DOHH2 (cell line): Measurements from ENCODE around the gene SNRK.

ENCODE experiments used
- EZH2phosphoT487 ChIP-seq: fragments of 200-600 bp; sonication (generic); IDR thresholded peaks from 2 replicates; pipeline ENCODE4 v1.6.1; 2017; ENCODE audit warnings: borderline replicate concordance, mild to moderate bottlenecking, antibody characterized with exemption, low read length, moderate library complexity, mixed read lengths
- TF ChIP-seq, protein P1 (sequence below): fragments of 200-600 bp; sonication (generic); IDR thresholded peaks from one replicate; pipeline ENCODE4 v1.5.1; 2014; ENCODE audit warnings: antibody characterized with exemption, mild to moderate bottlenecking, low read depth, low read length; ENCODE audit not compliant: poor library complexity, severe bottlenecking

DNA sequence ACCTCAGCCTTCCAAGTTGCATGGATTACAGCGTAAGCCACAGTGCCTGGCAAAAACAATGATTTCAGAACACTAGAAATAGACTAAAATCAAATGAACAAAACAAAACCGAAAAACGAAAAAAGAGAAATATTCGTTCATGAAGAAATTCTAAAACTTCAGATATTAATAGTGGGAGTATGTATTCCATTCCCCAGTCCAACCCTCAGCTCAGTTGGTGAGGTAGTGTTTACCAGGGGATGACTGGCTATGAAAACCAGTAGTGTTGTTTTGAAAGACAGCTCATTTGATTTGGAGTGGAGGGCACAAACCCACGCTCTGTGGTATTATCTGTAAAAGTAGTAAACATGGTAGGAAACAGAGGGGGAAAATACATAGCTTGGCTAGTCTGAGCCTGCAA, 6.8 kb upstream of the SNRK start:
- TF ChIP-seq, protein P1, sequence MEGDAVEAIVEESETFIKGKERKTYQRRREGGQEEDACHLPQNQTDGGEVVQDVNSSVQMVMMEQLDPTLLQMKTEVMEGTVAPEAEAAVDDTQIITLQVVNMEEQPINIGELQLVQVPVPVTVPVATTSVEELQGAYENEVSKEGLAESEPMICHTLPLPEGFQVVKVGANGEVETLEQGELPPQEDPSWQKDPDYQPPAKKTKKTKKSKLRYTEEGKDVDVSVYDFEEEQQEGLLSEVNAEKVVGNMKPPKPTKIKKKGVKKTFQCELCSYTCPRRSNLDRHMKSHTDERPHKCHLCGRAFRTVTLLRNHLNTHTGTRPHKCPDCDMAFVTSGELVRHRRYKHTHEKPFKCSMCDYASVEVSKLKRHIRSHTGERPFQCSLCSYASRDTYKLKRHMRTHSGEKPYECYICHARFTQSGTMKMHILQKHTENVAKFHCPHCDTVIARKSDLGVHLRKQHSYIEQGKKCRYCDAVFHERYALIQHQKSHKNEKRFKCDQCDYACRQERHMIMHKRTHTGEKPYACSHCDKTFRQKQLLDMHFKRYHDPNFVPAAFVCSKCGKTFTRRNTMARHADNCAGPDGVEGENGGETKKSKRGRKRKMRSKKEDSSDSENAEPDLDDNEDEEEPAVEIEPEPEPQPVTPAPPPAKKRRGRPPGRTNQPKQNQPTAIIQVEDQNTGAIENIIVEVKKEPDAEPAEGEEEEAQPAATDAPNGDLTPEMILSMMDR, result no peak
- no peak for TF ChIP-seq EZH2phosphoT487
